Ishikawa (cell line): ENCODE data around the gene NUDT14.

ENCODE experiments used
- CEBPB ChIP-seq: IDR thresholded peaks from 2 replicates; pipeline ENCODE4 v1.6.1; 2012
- CREB1 ChIP-seq: IDR thresholded peaks from 2 replicates; pipeline ENCODE4 v1.6.1; 2012; ENCODE audit warnings: low read depth
- EGR1 ChIP-seq: IDR thresholded peaks from 2 replicates; pipeline ENCODE4 v1.6.1; 2012
- EP300 ChIP-seq: IDR thresholded peaks from 2 replicates; pipeline ENCODE4 v1.6.1; 2012; ENCODE audit warnings: borderline replicate concordance
- FOXM1 ChIP-seq: IDR thresholded peaks from 2 replicates; pipeline ENCODE4 v1.6.1; 2012; ENCODE audit warnings: low read depth, borderline replicate concordance
- MAX ChIP-seq: IDR thresholded peaks from 2 replicates; pipeline ENCODE4 v1.6.1; 2012
- NFIC ChIP-seq: IDR thresholded peaks from 2 replicates; pipeline ENCODE4 v1.6.1; 2012
- RAD21 ChIP-seq: IDR thresholded peaks from 2 replicates; pipeline ENCODE4 v1.6.1; 2012; ENCODE audit warnings: low read depth
- REST ChIP-seq: IDR thresholded peaks from 2 replicates; pipeline ENCODE4 v1.6.1; 2012; ENCODE audit warnings: low read depth, mild to moderate bottlenecking
- TAF1 ChIP-seq: IDR thresholded peaks from 2 replicates; pipeline ENCODE4 v1.6.1; 2012; ENCODE audit warnings: low read depth, mild to moderate bottlenecking
- TCF12 ChIP-seq: IDR thresholded peaks from 2 replicates; pipeline ENCODE4 v1.6.1; 2012; ENCODE audit warnings: low read depth
- TEAD4 ChIP-seq: IDR thresholded peaks from 2 replicates; pipeline ENCODE4 v1.6.1; 2012
- USF1 ChIP-seq: IDR thresholded peaks from 2 replicates; pipeline ENCODE4 v1.6.1; 2012
- YY1 ChIP-seq: IDR thresholded peaks from 2 replicates; pipeline ENCODE4 v1.6.1; 2012; ENCODE audit warnings: low read depth
- ZBTB7A ChIP-seq: IDR thresholded peaks from 2 replicates; pipeline ENCODE4 v1.6.1; 2012; ENCODE audit warnings: low read depth

The NUDT14 gene

DNA sequence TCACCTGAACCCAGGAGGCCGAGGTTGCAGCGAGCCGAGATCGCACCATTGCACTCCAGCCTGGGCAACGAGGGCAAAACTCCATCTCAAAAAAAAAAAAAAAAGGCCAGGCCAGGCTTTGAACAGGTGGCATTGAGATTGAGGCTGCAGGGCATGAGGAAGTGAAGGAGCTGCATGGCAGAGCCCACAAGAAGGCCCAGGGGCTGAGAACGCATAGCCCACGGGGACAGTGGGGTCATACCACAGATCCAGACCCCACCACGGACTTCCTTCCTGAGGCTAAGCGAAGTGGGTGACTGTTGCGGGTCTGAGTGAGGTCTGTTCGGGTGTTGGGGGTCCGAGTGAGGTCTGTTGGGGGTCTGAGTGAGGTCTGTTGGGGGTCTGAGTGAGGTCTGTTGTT, 20.3 kb downstream of the NUDT14 start:
- TF ChIP-seq NFIC (no peak), YY1 (no peak), CEBPB (no peak), TEAD4 (no peak), REST (no peak), EGR1 (no peak), TAF1 (no peak), ZBTB7A (no peak), CREB1 (no peak), EP300 (no peak), FOXM1 (no peak)

DNA sequence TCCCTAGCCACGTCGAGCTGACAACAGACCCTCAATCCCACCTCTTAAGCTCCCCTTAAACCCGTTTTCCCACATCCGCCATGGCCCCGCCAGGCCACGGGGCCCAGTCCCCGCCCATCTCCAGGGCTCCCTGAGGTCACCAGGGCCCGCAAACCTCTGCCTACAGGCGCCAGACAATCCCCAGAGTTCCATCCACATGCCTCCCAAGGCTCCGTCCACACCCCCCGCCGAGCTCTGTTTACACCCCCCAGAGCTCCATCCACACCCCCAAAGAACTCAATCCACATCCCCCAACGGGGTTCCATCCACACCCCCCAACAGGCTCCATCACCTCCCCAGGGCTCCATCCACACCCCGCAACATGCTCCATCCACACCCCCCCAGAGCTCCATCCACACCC, 21.8 kb downstream of the NUDT14 start:
- TF ChIP-seq ZBTB7A: no peak
- no peak for TF ChIP-seq FOXM1

DNA sequence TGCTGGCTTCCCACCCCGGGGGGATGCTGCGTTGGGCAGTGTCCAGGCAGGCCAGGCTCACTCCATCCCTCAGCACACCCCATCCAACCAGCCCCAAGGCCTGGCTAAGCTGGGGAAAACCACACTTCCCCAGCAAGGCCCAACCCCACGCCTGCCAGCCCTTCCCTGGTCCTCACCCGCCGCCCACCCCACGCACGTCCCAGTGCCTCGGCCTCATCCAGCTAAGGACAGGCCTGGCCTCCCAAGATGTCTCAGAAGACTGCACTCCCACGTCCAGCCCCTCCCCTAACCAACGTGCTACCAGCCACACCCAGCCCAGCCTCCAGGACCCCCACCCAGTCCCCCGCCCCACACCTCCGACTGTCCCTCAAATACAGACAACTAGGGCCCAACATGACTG, 22.3 kb downstream of the NUDT14 start:
- no peak for TF ChIP-seq CREB1
- TF ChIP-seq FOXM1: no peak
- TF ChIP-seq CEBPB: no peak
- TF ChIP-seq TAF1: no peak
- TF ChIP-seq RAD21: no peak
- TF ChIP-seq MAX: no peak
- TF ChIP-seq YY1: no peak
- TF ChIP-seq ZBTB7A: no peak
- no peak for TF ChIP-seq NFIC
- no peak for TF ChIP-seq REST
- TF ChIP-seq EP300: no peak
- TF ChIP-seq TEAD4: no peak
- TF ChIP-seq USF1: no peak
- no peak for TF ChIP-seq TCF12
- no peak for TF ChIP-seq EGR1

DNA sequence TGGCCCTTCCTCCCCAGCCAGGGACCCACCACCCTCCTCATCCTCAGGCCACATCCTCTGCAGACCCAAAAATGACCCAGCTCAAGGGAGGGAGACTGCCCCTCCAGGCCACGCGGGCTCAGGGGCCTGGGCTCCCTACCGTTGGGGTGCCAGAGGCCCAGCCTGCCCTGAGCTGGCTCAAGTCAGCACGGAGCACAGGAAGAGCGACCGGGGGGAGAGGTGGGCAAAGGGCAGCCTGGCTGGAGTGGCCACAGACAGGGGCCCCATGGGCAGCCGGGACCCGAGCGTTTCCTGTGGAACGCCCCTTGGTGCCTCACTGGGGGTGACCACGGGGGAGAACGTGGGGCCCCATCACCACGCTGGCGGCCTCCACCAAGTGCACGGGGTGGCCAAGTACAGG, 23.2 kb downstream of the NUDT14 start:
- TF ChIP-seq EP300 (no peak), EGR1 (no peak), TCF12 (no peak), NFIC (no peak), USF1 (no peak), RAD21 (no peak), TAF1 (no peak), TEAD4 (no peak), MAX (no peak), CEBPB (no peak), YY1 (no peak), FOXM1 (no peak), CREB1 (no peak), ZBTB7A (no peak)

- TF ChIP-seq NFIC (no peak), REST (no peak), ZBTB7A (no peak), RAD21 (no peak), EP300 (no peak), MAX (no peak), CREB1 (no peak), TAF1 (no peak), CEBPB (no peak), EGR1 (no peak), FOXM1 (no peak), YY1 (no peak), USF1 (no peak), TCF12 (no peak), TEAD4 (no peak)
Measured at GRCh38 chr14:105156414-105157375, 24.4 kb downstream of the NUDT14 start.
